LNCaP clone FGC (cell line): ENCODE measurements around the gene IL1RAPL1.

Experiments
- DNase-seq: peaks from one replicate; pipeline ENCODE4 v3.0.0-alpha.2; 2011; ENCODE audit warnings: low read depth
- H3K4me3 ChIP-seq: 2 replicates; pipeline ENCODE4 v1.5.1; 2011; ENCODE audit warnings: mild to moderate bottlenecking, low read depth, low read length, control low read depth
- TF ChIP-seq, protein P1 (sequence below): IDR thresholded peaks from 2 replicates; pipeline ENCODE4 v1.5.1; 2012; ENCODE audit warnings: mild to moderate bottlenecking; ENCODE audit not compliant: control insufficient read depth, insufficient read depth; ENCODE audit errors: extremely low read depth

IL1RAPL1 gene

GRCh38 chrX:28697732-28698131 lies 110.5 kb downstream of the IL1RAPL1 start:
- DNase-seq = no peak
- TF ChIP-seq, protein P1, sequence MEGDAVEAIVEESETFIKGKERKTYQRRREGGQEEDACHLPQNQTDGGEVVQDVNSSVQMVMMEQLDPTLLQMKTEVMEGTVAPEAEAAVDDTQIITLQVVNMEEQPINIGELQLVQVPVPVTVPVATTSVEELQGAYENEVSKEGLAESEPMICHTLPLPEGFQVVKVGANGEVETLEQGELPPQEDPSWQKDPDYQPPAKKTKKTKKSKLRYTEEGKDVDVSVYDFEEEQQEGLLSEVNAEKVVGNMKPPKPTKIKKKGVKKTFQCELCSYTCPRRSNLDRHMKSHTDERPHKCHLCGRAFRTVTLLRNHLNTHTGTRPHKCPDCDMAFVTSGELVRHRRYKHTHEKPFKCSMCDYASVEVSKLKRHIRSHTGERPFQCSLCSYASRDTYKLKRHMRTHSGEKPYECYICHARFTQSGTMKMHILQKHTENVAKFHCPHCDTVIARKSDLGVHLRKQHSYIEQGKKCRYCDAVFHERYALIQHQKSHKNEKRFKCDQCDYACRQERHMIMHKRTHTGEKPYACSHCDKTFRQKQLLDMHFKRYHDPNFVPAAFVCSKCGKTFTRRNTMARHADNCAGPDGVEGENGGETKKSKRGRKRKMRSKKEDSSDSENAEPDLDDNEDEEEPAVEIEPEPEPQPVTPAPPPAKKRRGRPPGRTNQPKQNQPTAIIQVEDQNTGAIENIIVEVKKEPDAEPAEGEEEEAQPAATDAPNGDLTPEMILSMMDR = no peak

GRCh38 chrX:28701222-28701621 lies 114.0 kb downstream of the IL1RAPL1 start:
- H3K4me3 ChIP-seq = no peak overlapping the region
- DNase-seq = no peak
- TF ChIP-seq, protein P1 = no peak

More at GRCh38 chrX:28697732-28698131, 110.5 kb downstream of the IL1RAPL1 start:
- H3K4me3 ChIP-seq = no peak overlapping the region

DNA sequence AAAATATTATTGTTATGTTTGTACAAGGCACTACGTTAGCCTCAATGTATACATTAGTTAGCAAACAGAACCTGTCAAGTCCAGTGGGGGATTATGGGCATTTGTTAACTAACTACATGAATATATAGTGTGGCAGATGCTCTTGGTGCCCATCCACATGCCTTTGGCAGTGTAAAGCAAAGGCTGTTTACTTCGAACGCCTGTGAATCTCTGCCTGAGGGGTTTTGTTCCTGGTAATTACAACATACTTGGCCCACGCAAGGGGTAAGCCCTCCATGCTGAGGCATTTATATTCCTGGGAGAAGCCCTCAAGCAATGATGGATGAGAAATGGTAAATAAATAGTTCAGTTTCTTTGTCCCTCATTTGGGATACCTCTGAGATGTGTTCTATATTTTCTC lies 119.7 kb downstream of the IL1RAPL1 start:
- H3K4me3 ChIP-seq = no peak overlapping the region
- TF ChIP-seq, protein P1 = no peak

GRCh38 chrX:28709421-28709820 lies 122.2 kb downstream of the IL1RAPL1 start:
- no peak for DNase-seq
- H3K4me3 ChIP-seq = no peak overlapping the region
- TF ChIP-seq, protein P1 = no peak

More for the DNA sequence above, 119.7 kb downstream of the IL1RAPL1 start:
- no peak for DNase-seq

- TF ChIP-seq, protein P1 = no peak
- DNase-seq = no peak
These were observed 130.6 kb downstream of the IL1RAPL1 start for GRCh38 chrX:28717864-28718263.

DNA sequence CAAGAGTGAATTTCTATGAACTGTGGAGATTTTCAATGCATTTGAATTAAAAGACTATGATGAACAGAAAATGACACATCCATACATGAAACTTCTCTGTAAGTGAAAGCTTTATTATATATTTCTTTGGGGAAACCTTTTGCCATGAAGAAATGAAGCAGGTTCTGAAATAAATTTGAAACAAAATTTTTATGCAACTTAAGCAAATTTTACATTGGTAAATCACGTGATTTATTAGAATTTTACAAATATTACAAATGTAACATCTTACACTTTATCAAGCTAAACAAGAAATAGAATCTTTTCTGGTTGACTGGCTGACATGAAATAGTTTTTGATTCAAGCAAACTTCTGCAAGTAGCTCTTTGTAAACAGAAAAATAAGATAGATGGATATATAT lies 131.2 kb downstream of the IL1RAPL1 start:
- no peak for DNase-seq
- H3K4me3 ChIP-seq = no peak overlapping the region
- TF ChIP-seq, protein P1 = no peak

More at GRCh38 chrX:28717864-28718263, 130.6 kb downstream of the IL1RAPL1 start:
- no peak overlapping the region for H3K4me3 ChIP-seq

GRCh38 chrX:28719620-28720019 lies 132.4 kb downstream of the IL1RAPL1 start:
- TF ChIP-seq, protein P1 = no peak
- no peak for DNase-seq
- no peak overlapping the region for H3K4me3 ChIP-seq
